NCI-H2081 (cell line): ENCODE measurements around the gene STARD9.
"Not testable (repeated sequence)": the region's sequence is repeated elsewhere in the genome, so short reads cannot be mapped to it uniquely, and the experiment has no call there.

Experiments
- DNase-seq, 2 experiments: peaks; one replicate each; lab custom pipeline; 2025; lab: John Stamatoyannopoulos, UW

STARD9 gene

GRCh38 chr15:42590619-42591237, 15.3 kb downstream of the STARD9 start:
- no peak for DNase-seq

GRCh38 chr15:42591238-42591934, 16.0 kb downstream of the STARD9 start:
- no peak for DNase-seq

GRCh38 chr15:42592716-42593115, 17.3 kb downstream of the STARD9 start:
- no peak for DNase-seq

- no peak for DNase-seq
Observed at GRCh38 chr15:42593143-42593542, 17.7 kb downstream of the STARD9 start.

GRCh38 chr15:42594095-42594494, 18.7 kb downstream of the STARD9 start:
- DNase-seq: no peak

- no peak for DNase-seq
Observed at GRCh38 chr15:42595626-42596240, 20.3 kb downstream of the STARD9 start.

GRCh38 chr15:42601316-42601715, 25.9 kb downstream of the STARD9 start:
- DNase-seq: not testable (repeated sequence)

GRCh38 chr15:42602501-42602900, 27.1 kb downstream of the STARD9 start:
- DNase-seq: no peak

GRCh38 chr15:42603978-42604377, 28.6 kb downstream of the STARD9 start:
- no peak for DNase-seq

- DNase-seq: no peak
Observed at GRCh38 chr15:42604894-42605744, 29.7 kb downstream of the STARD9 start.

GRCh38 chr15:42605796-42606195, 30.4 kb downstream of the STARD9 start:
- DNase-seq: no peak

GRCh38 chr15:42608110-42608531, 32.7 kb downstream of the STARD9 start:
- DNase-seq: no peak

GRCh38 chr15:42608752-42609488, 33.5 kb downstream of the STARD9 start:
- DNase-seq: no peak

- DNase-seq: no peak
Observed at GRCh38 chr15:42611532-42611931, 36.1 kb downstream of the STARD9 start.

GRCh38 chr15:42612367-42612912, 37.0 kb downstream of the STARD9 start:
- DNase-seq: no peak

GRCh38 chr15:42616107-42616506, 40.7 kb downstream of the STARD9 start:
- DNase-seq: no peak

GRCh38 chr15:42619656-42620371, 44.4 kb downstream of the STARD9 start:
- no peak for DNase-seq

GRCh38 chr15:42621386-42621785, 46.0 kb downstream of the STARD9 start:
- no peak for DNase-seq

- no peak for DNase-seq
Observed at GRCh38 chr15:42621996-42622925, 46.9 kb downstream of the STARD9 start.

- no peak for DNase-seq
Observed at GRCh38 chr15:42623951-42624350, 48.5 kb downstream of the STARD9 start.
